ENCODE measurements around the gene ZBTB47. TPM values are rescaled to one million over a fixed set of nuclear protein-coding genes. Genes with fewer than 3 reads are reported as not detected.

The ZBTB47 gene
- total RNA-seq, 1 experiment from 2014 or later: 2.9 TPM

GRCh38 chr3:42649783-42650182 lies 3.7 kb upstream of the ZBTB47 start:
- in situ Hi-C loops (cut with HindIII; ENCODE audit: low pct_unique_long_range_greater_than_20kb, low sequenced_read_pairs): no loop called here
- no peak for DNase-seq (ENCODE audit: low read depth, low spot score)

GRCh38 chr3:42651248-42652091 lies 2.0 kb upstream of the ZBTB47 start:
- no peak for DNase-seq (ENCODE audit: low read depth, low spot score)
- in situ Hi-C loops (cut with HindIII; ENCODE audit: low pct_unique_long_range_greater_than_20kb, low sequenced_read_pairs): no loop called here

GRCh38 chr3:42652251-42652610 lies 1.3 kb upstream of the ZBTB47 start:
- no peak for DNase-seq (ENCODE audit: low read depth, low spot score)
- in situ Hi-C loops (cut with HindIII; ENCODE audit: low pct_unique_long_range_greater_than_20kb, low sequenced_read_pairs): no loop called here

- DNase-seq (ENCODE audit: low read depth, low spot score): no peak
- in situ Hi-C loops (cut with HindIII; ENCODE audit: low pct_unique_long_range_greater_than_20kb, low sequenced_read_pairs): no loop called here
Observed at GRCh38 chr3:42652611-42653302, 740 bp upstream of the ZBTB47 start.

GRCh38 chr3:42653303-42653559 lies 266 bp upstream of the ZBTB47 start:
- in situ Hi-C loops (cut with HindIII; ENCODE audit: low pct_unique_long_range_greater_than_20kb, low sequenced_read_pairs): no loop called here
- no peak for DNase-seq (ENCODE audit: low read depth, low spot score)

- in situ Hi-C loops (cut with HindIII; ENCODE audit: low pct_unique_long_range_greater_than_20kb, low sequenced_read_pairs): no loop called here
- no peak for DNase-seq (ENCODE audit: low read depth, low spot score)
Observed at GRCh38 chr3:42654331-42655201, 1.1 kb downstream of the ZBTB47 start.

GRCh38 chr3:42655331-42655888 lies 1.9 kb downstream of the ZBTB47 start:
- no peak for DNase-seq (ENCODE audit: low read depth, low spot score)
- in situ Hi-C loops (cut with HindIII; ENCODE audit: low pct_unique_long_range_greater_than_20kb, low sequenced_read_pairs): no loop called here

- in situ Hi-C loops (cut with HindIII; ENCODE audit: low pct_unique_long_range_greater_than_20kb, low sequenced_read_pairs): no loop called here
- no peak for DNase-seq (ENCODE audit: low read depth, low spot score)
Observed at GRCh38 chr3:42655980-42656679, 2.6 kb downstream of the ZBTB47 start.

GRCh38 chr3:42656680-42657610 lies 3.4 kb downstream of the ZBTB47 start:
- DNase-seq (ENCODE audit: low read depth, low spot score): no peak
- in situ Hi-C loops (cut with HindIII; ENCODE audit: low pct_unique_long_range_greater_than_20kb, low sequenced_read_pairs): no loop called here

GRCh38 chr3:42657675-42658074 lies 4.2 kb downstream of the ZBTB47 start:
- DNase-seq (ENCODE audit: low read depth, low spot score): no peak
- in situ Hi-C loops (cut with HindIII; ENCODE audit: low pct_unique_long_range_greater_than_20kb, low sequenced_read_pairs): no loop called here

- DNase-seq (ENCODE audit: low read depth, low spot score): no peak
- in situ Hi-C loops (cut with HindIII; ENCODE audit: low pct_unique_long_range_greater_than_20kb, low sequenced_read_pairs): no loop called here
Observed at GRCh38 chr3:42658091-42658770, 4.7 kb downstream of the ZBTB47 start.

- DNase-seq (ENCODE audit: low read depth, low spot score): no peak
Observed at GRCh38 chr3:42658771-42659390, 5.4 kb downstream of the ZBTB47 start.

GRCh38 chr3:42659451-42660130 lies 6.1 kb downstream of the ZBTB47 start:
- DNase-seq (ENCODE audit: low read depth, low spot score): no peak
- in situ Hi-C loops (cut with HindIII; ENCODE audit: low pct_unique_long_range_greater_than_20kb, low sequenced_read_pairs): no loop called here

More at GRCh38 chr3:42658771-42659390, 5.4 kb downstream of the ZBTB47 start:
- in situ Hi-C loops (cut with HindIII; ENCODE audit: low pct_unique_long_range_greater_than_20kb, low sequenced_read_pairs): no loop called here

- DNase-seq (ENCODE audit: low read depth, low spot score): no peak
- in situ Hi-C loops (cut with HindIII; ENCODE audit: low pct_unique_long_range_greater_than_20kb, low sequenced_read_pairs): no loop called here
Observed at GRCh38 chr3:42660131-42660715, 6.7 kb downstream of the ZBTB47 start.

GRCh38 chr3:42660898-42661297 lies 7.4 kb downstream of the ZBTB47 start:
- in situ Hi-C loops (cut with HindIII; ENCODE audit: low pct_unique_long_range_greater_than_20kb, low sequenced_read_pairs): no loop called here
- DNase-seq (ENCODE audit: low read depth, low spot score): peak; percentile 78

Data from SK-MEL-5 (cell line).